K562 (cell line): ENCODE data around the gene ZNF805. TPM values are rescaled to one million over a fixed set of nuclear protein-coding genes. Genes with fewer than 3 reads are reported as not detected.

Experiments used
- AFF1 ChIP-seq, 2 experiments: fragments of 450-650 bp; IDR thresholded peaks; 2 replicates each; pipeline ENCODE4 v1.6.1; 2018; ENCODE audit warnings: mild to moderate bottlenecking in 2 of 2, low read depth in 1 of 2; ENCODE audit not compliant: partially characterized antibody in 2 of 2
- EZH2 ChIP-seq: IDR thresholded peaks from 2 replicates; pipeline ENCODE4 v1.6.1; 2012; ENCODE audit warnings: low read depth, mild to moderate bottlenecking, inconsistent platforms, low read length, borderline replicate concordance
- HDAC3 ChIP-seq: fragments of 450-650 bp; IDR thresholded peaks from 2 replicates; pipeline ENCODE4 v1.6.1; 2018; ENCODE audit warnings: borderline replicate concordance, mild to moderate bottlenecking, moderate library complexity; ENCODE audit not compliant: partially characterized antibody
- ID3 ChIP-seq, 2 experiments: fragments of 250-450 bp in 1 of 2; fragments of 450-650 bp in 1 of 2; sonication (Bioruptor Pico) in 1 of 2; IDR thresholded peaks; 2 replicates each; pipeline versions ENCODE4 v1.6.1 to v1.8.0; 2016 to 2021; ENCODE audit warnings: mild to moderate bottlenecking in 2 of 2, moderate library complexity in 2 of 2, missing compliant biosample characterization in 1 of 2, missing genetic modification characterization in 1 of 2
- ILK ChIP-seq: fragments of 450-650 bp; IDR thresholded peaks from 2 replicates; pipeline ENCODE4 v1.6.1; 2016; ENCODE audit warnings: missing genetic modification characterization, low read depth, mild to moderate bottlenecking, missing compliant biosample characterization, moderate library complexity, borderline replicate concordance
- NR2F6 ChIP-seq: fragments of 450-650 bp; formaldehyde crosslinking; IDR thresholded peaks from 2 replicates; pipeline ENCODE4 v1.4.0; 2020; ENCODE audit warnings: mild to moderate bottlenecking
- POLR2AphosphoS2 ChIP-seq: IDR thresholded peaks from 2 replicates; pipeline ENCODE4 v1.6.1; 2012; ENCODE audit warnings: low read length, improper control_type of control experiment
- POLR3G ChIP-seq: IDR thresholded peaks from 2 replicates; pipeline ENCODE4 v1.6.1; 2011; ENCODE audit not compliant: insufficient read length, insufficient replicate concordance; ENCODE audit errors: extremely low read depth
- SOX6 ChIP-seq: fragments of 450-650 bp; IDR thresholded peaks from 2 replicates; pipeline ENCODE4 v1.6.1; 2014; ENCODE audit warnings: mild to moderate bottlenecking
- SP2 ChIP-seq: IDR thresholded peaks from 2 replicates; pipeline ENCODE4 v1.6.1; 2011; ENCODE audit warnings: mild to moderate bottlenecking, low read depth, low read length, moderate library complexity; ENCODE audit not compliant: poor library complexity, severe bottlenecking; ENCODE audit errors: extremely low read depth
- TRIM24 ChIP-seq, 2 experiments: fragments of 450-650 bp; IDR thresholded peaks; 2 replicates each; pipeline ENCODE4 v1.6.1; 2016
- U2AF1 ChIP-seq: fragments of 200-400 bp; formaldehyde crosslinking; optimal IDR thresholded peaks from 2 replicates; pipeline ENCODE3; 2017; ENCODE audit warnings: mild to moderate bottlenecking, low read depth, low read length, moderate library complexity
- USF1 ChIP-seq: sonication (generic); formaldehyde crosslinking; IDR thresholded peaks from 2 replicates; pipeline ENCODE4 v1.9.0; 2022; ENCODE audit warnings: mild to moderate bottlenecking, missing genetic modification reagents
- ZKSCAN1 ChIP-seq: fragments of 150-350 bp; IDR thresholded peaks from 2 replicates; pipeline ENCODE4 v1.6.1; 2016; ENCODE audit warnings: low read depth, low read length
- ZNF232 ChIP-seq: sonication (generic); formaldehyde crosslinking; IDR thresholded peaks from 2 replicates; pipeline ENCODE4 v1.8.0; 2022; ENCODE audit warnings: mild to moderate bottlenecking, missing genetic modification reagents
- ZNF3 ChIP-seq: fragments of 250-450 bp; sonication (Bioruptor Pico); IDR thresholded peaks from 2 replicates; pipeline ENCODE4 v1.5.0; 2021; ENCODE audit warnings: mild to moderate bottlenecking, moderate library complexity
- ZNF444 ChIP-seq: fragments of 250-450 bp; sonication (Bioruptor Pico); IDR thresholded peaks from 2 replicates; pipeline ENCODE4 v1.4.0; 2020; ENCODE audit warnings: mild to moderate bottlenecking, moderate library complexity
- polyA plus RNA-seq, 8 experiments: library from polyadenylated mRNA; depleted of rRNA in 4 of 8; stranded (reverse) in 5 of 8; unstranded in 3 of 8; fragments of >200 nt; fragmentation: Nextera tagmentation in 2 of 8; fragmentation: Illumina TruSeq in 1 of 8; extraction: Ambion mirVana in 2 of 8; extraction: Trizol in 1 of 8; gene quantifications; 2 replicates each; pipeline versions ENCODE4 v1.2.1 to v1.2.3, GENCODE V29; 2011 to 2014; ENCODE audit warnings: inconsistent platforms in 1 of 8, missing spikeins in 1 of 8
- total RNA-seq, 7 experiments: library from RNA; depleted of rRNA in 6 of 7; stranded (reverse); fragments of >200 nt in 6 of 7; fragmentation: Illumina TruSeq in 2 of 7; extraction: Trizol in 2 of 7; gene quantifications; 2 replicates each; pipeline versions ENCODE4 v1.2.1 to v1.2.3, GENCODE V29; 2011 to 2021; ENCODE audit warnings: low replicate concordance in 1 of 7

ZNF805 gene
- total and polyA plus RNA-seq, 9 of the 15 experiments (the other 6 are each of a cell fraction or from before 2014, with no cell fraction given), result 0.32 to 6.7 (median 3.9) TPM

GRCh38 chr19:57279418-57280164 is 39.2 kb downstream of the ZNF805 start (continued):
- no peak for TF ChIP-seq EZH2
- no peak for TF ChIP-seq HDAC3
- no peak for TF ChIP-seq POLR3G
- TF ChIP-seq ZNF444, result no peak
- TF ChIP-seq SOX6, result peak; percentile 47
- no peak for TF ChIP-seq ZNF232 (CRISPR knock-in tag)
- peak in 1 of 2 experiments; percentile 20; a peak in 1 of 4 replicates for TF ChIP-seq TRIM24 (IDR thresholded peaks at IDR 0.05)
- TF ChIP-seq AFF1 (IDR thresholded peaks at IDR 0.05; ENCODE audit: low read depth in 1 of 2, partially characterized antibody in 2 of 2), result peak in 1 of 2 experiments; percentile 64
- no peak for TF ChIP-seq ZKSCAN1
- no peak for TF ChIP-seq U2AF1
- TF ChIP-seq ID3 (CRISPR knock-in tag; IDR thresholded peaks at IDR 0.05), result no peak
- 0 out of 2 replicates have a peak, but pooled peaks have one; percentile 61 for TF ChIP-seq ID3 (tag; IDR thresholded peaks at IDR 0.05)
- no peak for TF ChIP-seq POLR2AphosphoS2
- no peak for TF ChIP-seq SP2
- no peak for TF ChIP-seq NR2F6 (CRISPR knock-in tag)
- TF ChIP-seq ZNF3 (CRISPR knock-in tag), result no peak
- TF ChIP-seq ILK (tag), result no peak
- peak; percentile 75 for TF ChIP-seq USF1
